Activated CD4-positive, alpha-beta T cell treated with anti-CD3 and anti-CD28 coated beads for 1 hour (primary cell): ENCODE data around the gene AKAP13.

ENCODE experiments used
- DNase-seq: peaks from one replicate; pipeline ENCODE4 v3.0.0-alpha.2; 2020

The AKAP13 gene

DNA sequence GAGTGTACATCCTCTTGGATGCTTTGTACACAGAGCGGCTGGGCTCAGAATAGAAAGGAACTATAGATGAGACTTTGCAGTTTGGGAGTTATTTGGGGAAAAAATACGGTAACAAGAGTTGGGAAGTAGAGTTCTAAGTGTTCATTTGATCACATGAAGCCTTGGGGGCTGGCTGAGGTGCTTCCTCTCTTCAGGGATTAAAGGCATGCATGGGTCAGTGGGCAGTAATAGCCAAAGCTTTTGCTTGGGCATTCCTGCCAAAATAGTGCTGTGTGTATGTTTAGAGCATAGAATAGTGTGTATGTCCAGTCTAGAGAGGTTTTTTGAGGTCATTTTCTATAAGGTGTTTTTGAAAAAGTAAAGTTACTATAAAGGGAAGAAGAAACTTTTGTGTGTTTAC lies 12.8 kb downstream of the AKAP13 start:
- DNase-seq: no peak

DNA sequence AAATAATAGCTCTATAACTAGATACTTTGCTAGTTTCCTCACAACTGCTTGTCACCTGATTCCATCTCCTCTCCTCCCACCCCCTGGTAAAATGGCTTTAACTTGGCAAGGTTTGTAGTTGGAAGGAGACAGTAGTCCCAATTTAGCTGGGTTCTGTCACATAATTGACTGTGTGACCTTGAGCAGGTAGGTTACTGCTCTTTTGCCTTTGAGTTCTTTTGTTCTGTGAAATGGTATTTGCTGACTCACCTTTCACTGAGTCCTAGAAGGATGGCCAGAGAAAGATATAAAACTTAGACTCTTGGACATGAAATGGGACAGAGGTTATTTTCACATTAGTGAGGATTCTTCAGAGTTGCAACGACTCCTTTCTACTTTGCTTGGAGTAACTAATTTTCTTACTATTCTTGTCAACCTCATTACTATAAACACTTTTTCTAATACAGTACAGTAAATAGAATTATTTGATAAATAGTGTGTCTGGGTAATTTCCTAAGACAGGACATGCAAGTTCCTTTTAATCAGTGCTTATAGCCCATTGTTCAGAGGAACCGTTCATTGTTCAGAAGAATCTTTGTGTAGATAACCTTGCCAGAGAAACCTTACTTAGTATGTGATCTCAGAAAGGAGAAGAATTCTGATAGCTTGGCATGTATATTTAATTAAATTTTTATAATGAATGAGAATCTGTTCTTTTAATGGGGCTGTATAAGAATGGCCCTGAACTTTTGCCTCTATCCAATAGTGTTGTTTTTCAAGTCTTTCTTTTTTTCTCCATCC lies 14.3 kb downstream of the AKAP13 start:
- no peak for DNase-seq

DNA sequence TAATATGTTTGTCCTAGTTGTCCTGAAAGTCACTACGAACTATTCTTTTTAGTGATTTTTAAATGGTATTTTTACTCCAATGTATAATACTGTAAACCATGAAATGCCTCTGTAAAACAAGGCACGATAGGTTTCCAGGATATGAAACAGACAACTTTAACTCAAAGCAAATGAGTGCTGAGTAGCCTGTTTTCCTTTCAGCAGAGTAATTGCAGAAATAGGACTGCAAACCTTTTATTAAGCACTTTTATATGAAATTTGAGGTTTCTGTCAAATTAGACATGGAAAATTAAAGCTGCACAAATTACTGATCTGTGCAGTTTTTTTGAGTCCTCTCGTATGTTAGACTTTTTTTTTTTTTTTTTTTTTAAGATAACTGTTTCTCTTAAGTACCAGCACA lies 16.2 kb downstream of the AKAP13 start:
- DNase-seq: no peak

DNA sequence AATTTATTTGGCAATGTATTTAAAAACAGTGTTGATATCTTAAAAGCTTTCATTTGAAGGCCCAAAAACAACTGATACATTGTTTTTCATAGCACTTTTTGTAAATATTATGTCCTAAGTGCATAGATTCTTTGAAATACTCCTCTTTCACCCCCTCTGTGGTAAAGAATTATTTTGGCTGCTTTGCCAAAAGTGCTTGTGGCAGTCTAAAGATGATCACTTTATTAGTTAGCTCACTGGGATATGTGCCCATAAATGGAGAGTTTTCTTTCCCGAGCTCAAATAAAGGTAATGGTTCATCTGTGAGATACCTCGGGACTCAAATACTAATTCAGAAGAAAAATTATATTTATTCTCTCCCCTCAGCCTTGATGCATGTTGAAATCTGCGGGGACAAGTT lies 16.7 kb downstream of the AKAP13 start:
- no peak for DNase-seq

DNA sequence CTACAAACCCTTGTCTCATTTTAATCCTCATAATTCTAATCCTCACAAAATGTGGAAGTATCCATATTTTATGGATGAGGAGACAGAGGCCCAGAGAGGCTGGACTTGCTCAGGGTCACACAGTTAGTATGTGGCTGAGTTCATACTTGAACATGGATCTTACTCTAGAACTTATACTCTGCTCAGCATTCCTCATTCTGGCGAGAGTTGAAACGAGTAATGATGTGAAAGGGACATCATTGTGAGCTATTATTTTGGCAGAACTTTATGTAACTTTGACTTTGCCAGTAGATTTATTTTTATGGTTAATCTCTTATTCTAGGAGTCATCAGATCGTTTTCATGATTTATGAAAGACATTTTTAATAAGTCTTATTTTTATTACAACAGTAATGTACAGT lies 17.5 kb downstream of the AKAP13 start:
- no peak for DNase-seq

DNA sequence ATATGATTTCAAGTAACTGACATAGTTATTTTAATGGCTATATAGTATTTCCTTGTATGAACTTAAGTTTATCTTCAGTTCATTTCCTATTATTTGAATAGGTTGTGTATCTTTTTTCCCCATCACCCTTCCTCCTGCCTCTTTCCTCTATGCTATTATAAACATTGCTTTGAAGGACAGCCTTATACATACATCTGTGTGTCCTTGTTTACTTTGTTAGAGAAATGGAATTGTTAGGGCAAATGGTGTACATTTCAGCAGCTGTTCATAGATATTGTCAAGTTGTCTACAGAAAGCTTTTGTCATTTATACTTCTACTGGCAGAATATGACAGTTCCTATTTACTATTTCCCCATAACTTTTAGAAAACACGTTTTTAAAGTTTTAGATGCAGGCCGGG lies 18.4 kb downstream of the AKAP13 start:
- DNase-seq: no peak

DNA sequence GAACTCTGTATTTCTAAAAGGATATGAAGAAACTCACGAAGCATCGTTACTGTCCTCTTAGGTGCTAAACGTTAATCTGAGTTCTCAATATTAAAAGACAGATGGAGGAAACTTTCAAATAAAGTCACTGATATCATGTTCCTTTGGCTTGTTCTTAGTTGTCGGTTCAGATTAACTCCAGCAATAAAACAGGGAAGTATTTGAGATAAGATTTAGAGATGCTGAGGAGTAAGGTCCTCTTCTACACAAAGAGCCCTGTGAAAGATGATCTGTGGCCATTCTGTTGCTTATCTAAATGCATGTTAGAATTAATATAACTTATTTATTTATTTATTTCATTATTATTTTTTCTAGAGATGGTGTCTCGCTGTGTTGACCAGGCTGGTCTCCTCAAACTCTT lies 19.2 kb downstream of the AKAP13 start:
- no peak for DNase-seq

DNA sequence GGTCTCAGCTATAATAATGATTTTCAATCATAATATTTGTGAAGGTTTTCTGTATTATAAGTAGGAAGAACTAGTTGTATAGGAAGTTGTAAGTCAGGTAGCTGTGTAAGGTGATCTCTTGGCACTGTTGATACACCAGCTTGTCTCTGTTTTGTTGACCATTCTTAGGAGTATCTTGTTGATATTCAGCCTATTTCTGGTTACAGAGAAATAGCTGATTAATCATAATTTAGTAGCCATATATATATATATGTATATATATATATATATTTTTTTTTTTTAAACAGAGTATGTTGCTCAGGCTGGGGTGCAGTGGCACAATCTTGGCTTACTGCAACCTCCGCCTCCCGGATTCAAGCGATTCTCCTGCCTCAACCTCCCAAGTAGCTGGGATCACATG lies 20.2 kb downstream of the AKAP13 start:
- DNase-seq: no peak

DNA sequence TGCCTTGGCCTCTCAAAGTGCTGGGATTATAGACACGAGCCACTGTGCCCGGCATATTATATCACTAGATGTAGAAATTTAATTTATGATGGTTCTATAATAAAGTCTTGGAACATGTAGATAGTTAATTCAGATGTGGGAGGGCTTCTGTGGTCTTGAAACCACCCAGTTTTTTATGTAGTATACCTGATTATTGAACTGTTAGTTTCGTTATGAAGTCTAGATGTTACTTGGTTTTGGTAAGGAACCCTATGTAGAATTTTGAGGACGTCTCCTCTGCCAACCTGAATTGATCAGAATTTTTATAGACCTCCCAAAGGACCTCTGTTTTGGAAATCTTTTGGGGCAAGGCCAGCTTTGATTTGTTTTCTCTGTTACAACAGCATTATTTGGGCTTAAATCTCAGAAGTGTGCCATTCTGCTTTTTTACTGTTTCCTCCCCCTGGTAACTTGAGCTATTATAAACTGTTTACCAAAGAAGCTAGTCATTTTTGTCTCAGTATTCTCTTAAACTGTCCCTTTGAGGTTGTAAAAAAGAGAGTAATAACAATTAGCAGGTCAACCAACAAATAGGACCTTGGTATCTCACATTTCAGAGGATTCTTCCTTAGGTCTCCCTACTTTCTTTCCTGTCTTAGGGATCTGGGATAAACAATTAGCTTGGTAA lies 20.8 kb downstream of the AKAP13 start:
- DNase-seq: no peak

DNA sequence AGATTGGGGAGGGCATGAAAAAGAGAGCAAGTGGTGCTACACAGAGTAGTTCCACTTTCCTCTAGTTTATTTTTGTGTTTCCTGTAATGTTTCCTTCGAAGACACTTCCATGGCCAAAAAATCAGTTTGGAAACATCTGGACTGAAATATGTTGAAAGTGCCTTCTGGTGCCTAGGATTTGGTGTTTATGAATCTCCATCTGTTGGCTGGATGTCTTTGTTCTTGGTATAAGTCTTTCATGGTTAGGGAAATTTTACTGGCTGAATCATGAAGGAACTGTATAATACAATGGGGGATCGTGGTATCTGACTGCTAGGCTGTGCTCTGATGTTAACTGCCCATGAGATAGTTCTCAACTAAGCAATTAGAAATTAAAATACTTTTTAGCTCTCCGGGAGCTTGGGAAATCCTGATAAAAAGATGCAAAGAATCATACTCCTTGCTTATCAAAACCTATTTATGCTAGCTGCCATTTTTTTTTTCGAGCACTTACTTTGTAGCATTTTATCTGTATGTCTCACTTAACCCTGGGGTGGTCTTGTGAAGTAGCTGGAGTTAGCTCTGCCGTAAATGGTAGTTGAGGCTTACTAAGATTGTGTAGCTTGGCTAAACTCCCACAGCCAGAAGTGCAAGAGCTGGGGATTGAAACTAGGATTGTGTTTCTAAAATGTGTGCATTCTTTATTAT lies 21.9 kb downstream of the AKAP13 start:
- no peak for DNase-seq

DNA sequence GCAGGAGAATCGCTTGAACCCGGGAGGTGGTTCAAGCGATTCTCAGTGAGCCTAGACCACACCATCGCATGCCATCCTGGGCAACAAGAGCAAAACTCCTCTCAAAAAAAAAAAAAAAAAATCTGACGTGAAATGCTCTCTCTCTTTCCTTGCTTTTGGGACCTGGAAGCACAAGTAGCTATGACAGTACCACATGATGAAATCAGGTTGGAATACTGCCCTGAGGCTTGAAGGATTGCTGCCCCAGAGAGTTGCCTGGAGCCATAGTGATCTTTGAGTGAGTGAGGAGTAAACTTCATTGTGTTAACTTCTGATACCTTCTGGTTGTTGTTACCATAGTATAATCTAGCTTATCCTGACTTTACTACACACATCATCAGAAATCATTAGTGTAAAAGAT lies 23.3 kb downstream of the AKAP13 start:
- DNase-seq: no peak

DNA sequence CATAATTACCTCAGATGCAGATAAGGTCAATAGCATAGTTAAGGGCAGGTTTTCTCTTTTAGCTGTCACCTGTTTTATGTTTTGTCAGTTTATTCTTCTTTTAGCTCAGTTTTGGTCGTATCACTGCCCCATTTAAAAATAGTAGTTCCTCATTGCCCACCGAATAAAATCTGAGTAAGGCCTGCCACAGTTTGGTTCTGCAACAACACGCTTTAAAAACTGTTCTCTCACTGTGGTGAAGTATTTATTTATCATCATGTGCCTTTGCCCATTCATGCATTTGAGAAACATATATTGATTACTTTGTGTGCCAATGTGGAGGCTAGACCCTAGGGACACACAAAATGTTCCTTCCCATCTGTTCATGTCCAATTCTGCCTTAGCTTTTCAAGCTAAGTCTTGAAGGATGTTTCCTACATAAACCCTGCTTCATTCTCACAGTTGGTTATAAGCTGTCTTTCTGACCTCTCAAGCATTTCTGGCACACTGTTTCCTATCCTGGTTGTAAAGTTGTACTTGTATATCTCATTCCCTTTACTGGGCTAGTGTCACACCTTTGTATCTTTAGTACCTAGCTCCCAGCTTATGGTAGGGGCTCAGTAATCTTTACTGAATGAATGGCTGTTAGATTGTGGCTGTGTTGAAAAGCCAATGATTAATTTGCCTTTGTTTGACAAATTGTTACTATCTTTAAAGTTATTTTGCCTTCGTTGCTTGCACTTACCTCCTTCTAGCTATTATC lies 23.9 kb downstream of the AKAP13 start:
- DNase-seq: no peak

DNA sequence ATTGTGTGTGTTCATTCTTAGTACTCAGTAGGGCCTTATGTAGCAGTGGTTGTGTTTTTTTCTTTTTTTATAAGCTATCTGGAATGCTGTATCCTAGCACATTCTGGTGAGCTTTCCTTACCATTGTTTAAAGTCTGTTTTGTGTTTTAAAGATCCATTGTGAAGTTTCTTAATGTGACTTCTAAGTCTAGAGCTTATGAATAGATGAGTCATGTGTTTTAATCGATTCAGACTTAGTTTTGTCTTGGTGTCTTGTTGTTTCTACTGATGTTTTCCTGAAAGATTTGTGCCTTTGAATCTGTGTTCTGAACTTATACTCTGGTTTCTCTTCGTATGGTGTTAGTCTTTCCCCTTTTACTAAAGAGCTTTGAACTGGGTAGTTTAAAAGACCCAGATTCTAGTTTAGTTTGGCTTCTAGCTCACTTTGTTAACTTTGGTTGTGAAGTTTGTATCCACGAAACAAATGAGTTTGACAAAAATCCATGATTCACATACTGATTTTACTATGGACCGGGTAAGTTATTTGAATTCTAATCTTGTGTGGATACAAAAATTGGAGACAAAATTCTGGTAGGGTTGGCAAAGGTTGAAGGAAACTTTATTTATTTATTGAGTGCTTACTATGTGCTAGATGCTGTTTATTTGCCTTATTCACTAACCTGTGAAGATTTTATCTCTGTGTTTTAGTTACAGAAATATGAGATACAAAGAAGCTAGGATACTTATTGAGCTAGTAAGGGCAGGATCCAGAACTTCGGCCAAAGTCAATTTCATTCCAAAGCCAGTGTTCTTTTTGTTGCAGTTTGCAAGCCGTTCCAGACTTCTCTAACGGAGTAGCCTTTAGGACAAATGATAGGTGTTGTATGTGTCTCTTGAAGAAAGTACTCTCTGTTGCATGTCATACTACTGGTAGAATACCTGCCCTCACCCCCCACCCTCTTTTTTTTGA lies 24.8 kb downstream of the AKAP13 start:
- no peak for DNase-seq

DNA sequence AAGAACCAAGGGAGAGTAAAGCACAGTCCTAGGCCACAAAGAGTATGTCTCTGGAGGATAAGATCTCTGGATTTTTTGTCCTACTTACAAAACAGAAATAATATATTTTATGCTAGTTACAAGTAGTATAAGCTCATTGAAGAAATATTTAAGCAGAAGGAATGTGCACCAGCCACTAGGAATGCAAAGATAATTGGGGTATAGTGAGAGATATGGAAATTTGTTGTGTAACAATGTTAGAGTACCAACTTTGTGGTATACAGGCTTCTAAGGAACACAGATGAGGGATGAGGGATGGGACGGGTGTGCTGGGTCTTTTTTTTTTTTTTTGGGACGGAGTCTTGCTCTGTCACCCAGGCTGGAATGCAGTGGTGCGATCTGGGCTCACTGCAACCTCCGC lies 26.5 kb downstream of the AKAP13 start:
- DNase-seq: no peak

DNA sequence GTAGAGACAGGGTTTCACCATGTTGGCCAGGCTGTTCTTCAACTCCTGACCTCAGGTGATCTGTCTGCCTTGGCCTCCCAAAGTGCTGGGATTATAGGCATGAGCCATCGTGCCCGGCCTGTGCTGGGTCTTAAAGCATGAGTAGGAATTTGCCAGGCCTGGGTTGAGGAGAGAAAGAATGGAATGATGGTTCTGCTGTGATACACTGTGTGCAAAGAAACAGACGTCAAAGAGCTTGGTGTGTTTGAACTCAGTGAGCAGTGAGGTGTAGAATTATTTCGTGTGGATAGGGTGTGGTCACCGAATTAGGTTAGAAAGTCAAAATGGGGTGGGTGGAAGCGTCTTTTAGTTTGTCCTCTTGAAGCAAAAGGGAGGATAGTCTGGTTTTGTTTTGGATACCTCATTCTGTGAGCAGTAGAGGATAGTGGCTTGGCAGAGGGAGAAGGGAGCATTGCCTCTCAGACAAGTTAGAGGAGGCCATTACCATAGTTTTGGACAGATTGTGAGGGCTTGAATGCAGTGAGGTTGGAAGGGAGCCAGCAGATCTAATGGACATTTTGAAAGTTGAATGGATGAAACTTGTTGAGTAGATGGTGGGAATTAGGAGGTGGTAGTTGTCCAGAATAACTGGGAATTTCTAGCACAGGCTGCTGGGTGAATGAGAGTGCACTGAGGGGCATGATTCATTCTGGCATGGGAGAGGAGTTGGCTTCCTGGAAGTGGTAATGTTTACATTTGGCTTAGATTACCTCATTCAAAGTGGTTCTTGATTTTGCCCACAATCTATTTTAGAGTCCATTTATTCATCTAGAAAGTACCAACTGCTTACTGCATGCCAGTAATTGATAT lies 27.2 kb downstream of the AKAP13 start:
- DNase-seq: no peak

DNA sequence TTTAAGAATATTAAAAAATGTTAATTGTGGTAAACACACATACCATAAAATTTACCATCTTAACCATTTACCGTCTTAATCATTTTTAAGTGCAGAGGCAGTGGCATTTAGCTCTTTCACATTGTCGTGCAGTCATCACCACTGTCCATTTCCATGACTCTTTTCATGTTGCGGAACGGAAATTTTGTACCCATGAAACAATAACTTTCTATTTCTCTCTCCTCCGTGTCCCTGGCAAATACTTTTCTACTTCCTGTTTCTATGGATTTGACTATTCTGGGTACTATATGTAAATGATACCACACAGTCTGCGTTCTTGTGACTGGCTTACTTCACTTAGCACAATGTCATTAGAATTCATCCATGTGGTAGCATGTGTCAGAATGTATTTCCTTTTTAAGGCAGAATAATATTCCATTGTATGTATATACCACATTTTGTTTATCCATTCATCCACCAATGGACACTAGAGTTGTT lies 27.9 kb downstream of the AKAP13 start:
- no peak for DNase-seq

DNA sequence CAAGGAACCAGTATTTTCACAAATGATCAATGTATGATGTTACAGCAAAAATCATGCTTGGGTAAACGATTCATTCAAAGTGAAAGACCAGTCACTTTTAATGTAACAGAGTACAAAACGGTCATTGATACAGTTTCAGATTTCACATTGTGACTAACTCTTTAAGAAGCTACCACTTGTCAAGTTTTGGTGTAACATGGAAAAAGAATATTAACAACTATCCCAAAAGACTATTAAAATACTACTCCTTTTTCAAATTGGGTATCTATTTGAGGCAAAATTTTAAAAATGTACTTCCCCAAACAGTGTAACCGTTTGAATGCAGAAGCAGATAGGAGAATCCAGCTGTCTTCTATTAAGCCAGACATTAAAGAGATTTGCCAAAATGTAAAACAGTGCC lies 31.7 kb downstream of the AKAP13 start:
- no peak for DNase-seq

DNA sequence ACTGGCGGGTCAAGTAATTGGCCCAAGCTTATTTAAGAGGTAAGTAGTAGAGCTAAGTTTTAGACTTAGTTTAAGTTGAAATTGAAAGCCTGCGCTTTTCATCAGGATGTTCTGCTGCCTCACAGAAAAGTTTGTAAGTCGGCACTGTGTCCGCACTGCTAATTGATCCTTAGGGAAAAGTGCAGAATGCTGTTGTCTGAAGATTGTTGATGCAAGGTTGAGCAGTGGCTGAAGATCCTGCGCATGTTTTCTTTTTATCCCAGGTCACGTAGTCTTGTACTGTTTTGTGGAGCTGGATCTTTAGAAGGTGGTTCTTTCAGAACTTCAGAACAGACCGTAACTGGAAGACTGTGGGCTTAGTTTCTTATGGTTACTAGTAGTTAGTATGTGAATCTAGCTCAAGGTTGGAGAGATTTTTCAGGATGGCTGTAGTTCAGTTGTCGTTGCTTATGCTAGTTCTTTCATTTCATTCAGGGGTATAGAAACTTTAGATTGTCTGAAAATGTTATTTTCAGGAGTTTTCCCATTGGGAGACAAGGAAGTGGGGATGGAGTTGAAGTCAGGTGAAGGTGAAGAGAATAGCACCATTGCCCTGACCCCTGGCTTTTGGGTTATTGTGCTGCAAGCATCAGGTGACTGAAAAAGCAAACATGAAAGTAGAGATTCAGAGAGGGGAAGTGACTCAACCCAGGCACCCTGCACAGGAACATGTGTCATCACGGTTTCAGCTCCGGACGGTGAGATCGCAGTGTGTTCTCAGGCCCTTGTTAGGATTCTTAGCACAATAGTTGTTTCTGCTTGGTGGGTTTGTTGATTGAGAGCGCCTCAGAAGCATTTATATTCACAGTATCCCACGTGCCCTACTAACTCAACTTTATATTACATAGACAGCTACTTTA lies 32.8 kb downstream of the AKAP13 start:
- peak; percentile 63 for DNase-seq

DNA sequence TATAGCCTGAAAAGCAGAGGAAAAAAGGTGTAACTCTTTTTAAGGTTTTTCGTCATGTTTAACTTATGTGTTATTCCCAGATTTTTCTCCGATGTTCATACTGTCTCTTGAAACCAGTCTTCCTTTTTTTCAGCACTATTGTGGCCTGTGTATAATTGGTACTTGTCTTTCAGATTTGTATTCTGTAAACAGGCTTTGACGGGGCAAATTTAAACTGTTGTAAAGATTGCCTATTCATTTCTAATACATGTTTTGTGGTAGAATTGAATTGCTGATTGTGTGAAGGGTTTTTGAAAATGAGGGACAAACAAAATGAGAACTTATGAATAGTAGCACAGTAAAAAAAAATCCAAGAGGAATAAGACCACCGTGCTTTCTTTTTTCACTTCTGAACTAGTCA lies 33.6 kb downstream of the AKAP13 start:
- DNase-seq: no peak

DNA sequence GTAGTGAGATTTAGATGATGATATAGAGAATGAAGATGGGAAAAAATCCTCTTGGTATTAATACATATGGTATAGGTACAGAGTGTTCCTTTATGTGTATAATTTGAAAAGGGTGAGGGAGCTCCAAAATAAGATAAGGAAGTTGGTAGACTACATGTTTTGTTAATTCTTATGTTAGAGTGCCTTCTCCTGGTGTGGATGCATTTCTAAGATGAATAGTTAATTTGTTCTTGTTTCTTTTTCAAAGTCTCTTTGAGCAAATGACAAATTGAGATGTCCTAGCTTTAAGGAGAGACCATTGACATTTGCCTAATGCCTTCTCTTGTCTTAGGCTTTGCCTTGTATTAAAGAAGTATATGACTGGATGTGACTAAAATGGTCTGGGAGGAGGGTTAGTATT lies 34.1 kb downstream of the AKAP13 start:
- no peak for DNase-seq
